HG03565 (cell line): Measurements from ENCODE around the gene TPP2.

Source experiments
- ATAC-seq: cut with Tn5 transposase; IDR thresholded peaks from one replicate; pipeline ENCODE4 v1.9.1; 2021; ENCODE audit warnings: mild to moderate bottlenecking, moderate library complexity; ENCODE audit not compliant: unreplicated experiment

Gene TPP2

DNA sequence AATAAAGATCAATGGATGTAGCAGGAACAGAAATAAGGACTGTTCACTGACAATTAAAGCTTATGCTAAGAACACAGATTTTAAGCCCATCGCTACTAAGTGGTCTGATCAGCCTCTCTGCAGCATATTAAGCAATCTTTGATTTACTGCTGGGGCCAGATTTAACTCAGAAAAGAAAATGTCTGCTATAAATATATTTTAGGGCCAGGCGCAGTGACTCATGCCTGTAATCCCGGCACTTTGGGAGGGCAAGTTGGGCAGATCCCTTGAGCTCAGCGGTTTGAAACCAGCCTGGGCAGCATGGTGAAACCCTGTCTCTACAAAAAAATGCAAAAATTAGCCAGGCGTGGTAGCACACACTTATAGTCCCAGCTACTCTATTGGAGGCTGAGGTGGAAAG is 55.1 kb downstream of the TPP2 start:
- ATAC-seq, result no peak

- no peak for ATAC-seq
Measured at GRCh38 chr13:102654756-102655155, 58.0 kb downstream of the TPP2 start.

DNA sequence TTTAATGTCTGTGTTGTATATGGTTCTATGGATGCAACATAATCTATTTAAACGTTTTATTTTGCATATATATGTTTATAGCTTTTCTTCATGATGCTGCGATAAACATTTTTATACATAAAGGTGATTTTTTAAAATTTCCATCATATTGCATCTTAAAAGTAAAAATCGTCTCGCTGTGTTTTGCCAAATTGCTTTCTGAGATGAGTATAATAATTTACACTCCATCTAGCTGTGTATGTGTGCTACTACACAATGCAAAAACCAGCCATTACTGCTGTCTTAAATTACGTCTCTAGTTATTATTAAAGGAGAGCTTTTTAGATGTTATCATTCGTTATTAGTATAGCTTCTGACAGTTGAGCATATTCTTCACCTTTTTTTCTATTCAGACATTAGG is 60.8 kb downstream of the TPP2 start:
- ATAC-seq, result no peak

GRCh38 chr13:102658660-102659059 is 61.9 kb downstream of the TPP2 start:
- ATAC-seq, result no peak

- no peak for ATAC-seq
Measured at GRCh38 chr13:102659168-102659713, 62.5 kb downstream of the TPP2 start.

DNA sequence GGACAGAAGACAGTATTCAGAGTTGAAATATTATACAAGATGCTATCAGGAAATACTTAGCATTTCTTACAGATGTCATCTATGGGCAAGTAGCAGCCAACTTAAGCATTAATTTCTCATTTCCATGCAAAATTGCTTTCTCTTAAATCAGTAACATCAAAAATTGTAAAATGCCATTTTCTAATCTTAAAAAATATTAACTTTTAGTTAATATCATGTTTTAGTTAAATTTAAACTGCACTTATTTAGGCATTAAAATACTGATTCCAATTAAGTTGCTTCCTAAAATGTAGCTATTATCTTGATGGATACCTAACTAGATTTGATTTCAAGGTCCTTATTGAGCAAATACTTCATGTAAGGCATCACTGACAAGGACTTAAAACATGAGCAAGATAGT is 70.2 kb downstream of the TPP2 start:
- no peak for ATAC-seq

- ATAC-seq, result no peak
Measured at GRCh38 chr13:102667911-102668310, 71.1 kb downstream of the TPP2 start.

DNA sequence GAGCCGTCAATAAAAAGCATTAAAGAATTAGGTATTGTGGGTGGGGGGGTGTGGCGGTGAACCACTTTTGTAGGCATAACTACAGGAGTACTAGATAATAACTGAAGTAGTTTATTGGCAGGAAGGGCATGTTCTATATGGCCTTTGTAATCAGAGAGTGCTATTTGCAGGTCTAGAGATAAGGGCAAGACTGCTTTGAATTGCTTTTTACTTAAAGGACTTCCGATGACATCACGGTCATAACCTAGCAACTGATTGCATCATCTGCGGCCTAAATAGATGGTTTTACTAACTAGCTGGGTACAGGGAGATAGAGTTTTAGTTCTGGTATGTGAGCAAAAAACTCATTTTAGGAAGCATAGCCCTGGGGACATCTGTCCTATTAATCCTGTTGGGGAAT is 73.3 kb downstream of the TPP2 start:
- no peak for ATAC-seq

DNA sequence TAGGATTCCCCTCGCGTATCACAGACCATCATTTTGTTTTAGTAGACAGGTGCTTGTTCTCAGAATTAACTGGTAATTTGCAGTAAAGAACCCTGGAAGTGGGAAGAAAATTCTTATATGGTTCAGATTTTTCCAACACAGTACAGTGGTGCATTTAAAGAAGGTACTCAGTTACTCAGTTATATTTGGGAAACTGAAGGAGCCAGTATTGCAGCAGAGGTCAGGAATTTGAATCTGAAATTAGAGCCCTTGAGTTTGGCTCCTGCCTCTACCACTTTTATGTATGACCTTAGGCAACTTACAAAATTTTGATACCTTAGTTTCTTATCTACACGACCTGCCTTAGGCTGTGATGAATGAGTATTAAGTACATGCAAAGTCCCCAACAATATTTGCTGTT is 78.3 kb downstream of the TPP2 start:
- no peak for ATAC-seq

DNA sequence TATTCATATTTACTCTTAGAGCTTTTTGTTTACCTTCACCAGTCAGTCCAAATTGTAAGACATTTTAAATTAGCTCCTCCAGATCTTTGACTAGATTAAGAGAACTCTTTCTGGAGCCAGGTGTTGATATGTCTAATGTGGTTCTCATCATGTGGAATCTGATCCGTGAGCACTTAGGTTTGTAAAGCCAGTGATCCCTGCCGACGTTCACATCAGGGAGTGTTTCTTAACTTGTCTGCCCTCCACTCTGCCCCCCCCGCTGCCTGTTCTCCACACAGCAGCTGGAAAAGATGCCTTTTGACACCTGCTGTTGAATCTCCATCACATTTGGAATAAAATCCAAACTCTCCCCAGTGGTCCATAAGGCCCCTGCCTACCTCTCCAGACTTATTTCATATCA is 80.3 kb downstream of the TPP2 start:
- ATAC-seq, result no peak

DNA sequence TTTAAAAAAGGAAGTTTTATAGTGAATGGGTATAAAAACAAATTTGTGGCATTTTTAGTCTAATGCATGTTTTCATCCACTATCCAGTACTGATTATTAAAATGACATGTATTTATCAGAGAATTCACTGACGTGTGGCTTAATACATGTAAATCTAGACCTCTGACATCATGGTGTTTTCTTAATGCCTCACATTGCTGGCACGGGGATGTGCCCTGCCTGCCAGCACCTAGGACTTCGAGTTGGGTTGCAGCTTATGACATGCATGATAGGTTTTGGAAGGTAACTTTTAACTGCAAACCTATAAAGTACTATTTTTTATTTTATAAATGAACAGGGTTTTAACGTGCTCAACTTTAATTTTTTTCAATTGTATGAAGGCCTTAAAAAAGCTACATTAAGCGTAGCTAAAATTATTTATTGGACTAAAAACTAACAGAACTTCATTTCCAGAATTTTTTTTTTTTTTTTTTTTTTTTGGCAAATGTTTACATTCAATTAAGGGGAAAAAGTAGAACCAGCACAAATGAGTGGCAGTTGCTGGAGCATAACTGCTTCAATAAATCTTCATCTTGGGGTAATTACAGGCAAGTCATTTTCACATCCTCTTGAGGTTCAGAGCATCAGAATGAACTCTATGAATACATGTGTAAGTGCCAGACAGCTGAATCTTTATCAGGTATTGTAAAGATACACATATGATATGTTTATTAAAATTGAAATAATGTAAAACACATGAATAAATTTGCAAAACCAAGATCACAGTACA is 81.7 kb downstream of the TPP2 start:
- ATAC-seq, result no peak

- no peak for ATAC-seq
Measured at GRCh38 chr13:102679449-102680132, 82.8 kb downstream of the TPP2 start.

- no peak for ATAC-seq
Measured at GRCh38 chr13:102680133-102680717, 83.4 kb downstream of the TPP2 start.

GRCh38 chr13:102680842-102681740 is 84.3 kb downstream of the TPP2 start:
- no peak for ATAC-seq

DNA sequence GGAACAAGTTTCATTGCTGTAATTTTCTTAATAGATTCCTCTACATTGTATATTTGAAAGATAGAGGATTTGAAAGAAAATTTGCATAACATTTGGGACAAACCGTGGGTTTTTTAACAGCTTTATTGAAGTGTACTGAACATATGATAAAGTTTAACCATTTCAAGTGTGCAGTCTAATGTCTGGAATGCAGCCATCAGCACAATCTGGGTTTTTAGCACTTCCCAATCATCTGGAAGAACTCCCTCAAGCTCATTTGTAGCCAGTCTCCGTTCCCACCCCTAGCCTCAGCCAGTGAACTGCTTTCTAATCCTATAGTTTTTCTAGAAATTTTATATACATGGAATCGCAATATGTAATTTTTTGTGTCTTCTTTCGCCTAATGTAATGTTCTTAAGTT is 85.4 kb downstream of the TPP2 start:
- ATAC-seq, result no peak

GRCh38 chr13:102682727-102683126 is 85.9 kb downstream of the TPP2 start:
- ATAC-seq, result no peak

- no peak for ATAC-seq
Measured at GRCh38 chr13:102683637-102684036, 86.9 kb downstream of the TPP2 start.

DNA sequence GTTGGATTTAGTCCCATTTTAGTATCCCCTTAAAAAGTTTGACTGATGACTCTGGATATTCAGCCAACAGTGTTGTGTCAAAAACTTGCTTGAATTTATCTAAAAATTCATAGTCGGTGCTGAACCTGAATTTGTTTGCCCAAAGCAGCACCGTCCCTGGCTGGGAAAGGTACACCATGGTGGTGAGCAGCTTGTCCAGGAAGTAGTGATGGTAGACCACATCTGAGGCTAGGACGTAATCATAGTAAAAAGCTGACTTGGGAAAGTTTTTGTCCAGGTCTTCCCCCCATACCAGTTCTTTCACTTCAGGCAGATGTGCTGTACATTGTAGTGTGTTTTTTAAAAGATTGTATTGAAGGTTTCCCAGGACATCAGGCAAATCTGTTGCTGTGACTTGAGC is 89.2 kb downstream of the TPP2 start:
- ATAC-seq, result no peak

DNA sequence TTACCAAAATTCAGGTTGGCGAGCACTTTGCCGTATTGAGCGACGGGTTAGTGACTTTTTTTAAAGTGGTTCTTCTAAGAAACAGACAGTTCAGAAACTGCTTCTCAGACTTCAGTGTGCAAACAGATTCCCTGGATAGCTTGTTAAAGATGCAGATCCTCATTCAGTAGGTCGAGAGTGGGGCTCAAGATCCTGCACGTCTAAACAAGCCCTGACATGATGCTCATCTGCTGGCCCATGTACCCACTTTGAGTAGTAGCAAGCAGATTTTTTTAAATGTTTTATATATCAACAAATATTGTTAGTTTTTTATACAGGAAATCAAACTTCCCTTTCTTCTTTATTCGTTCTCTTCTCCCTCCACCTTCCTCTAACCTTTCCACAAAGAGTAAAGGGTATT is 90.7 kb downstream of the TPP2 start:
- no peak for ATAC-seq

DNA sequence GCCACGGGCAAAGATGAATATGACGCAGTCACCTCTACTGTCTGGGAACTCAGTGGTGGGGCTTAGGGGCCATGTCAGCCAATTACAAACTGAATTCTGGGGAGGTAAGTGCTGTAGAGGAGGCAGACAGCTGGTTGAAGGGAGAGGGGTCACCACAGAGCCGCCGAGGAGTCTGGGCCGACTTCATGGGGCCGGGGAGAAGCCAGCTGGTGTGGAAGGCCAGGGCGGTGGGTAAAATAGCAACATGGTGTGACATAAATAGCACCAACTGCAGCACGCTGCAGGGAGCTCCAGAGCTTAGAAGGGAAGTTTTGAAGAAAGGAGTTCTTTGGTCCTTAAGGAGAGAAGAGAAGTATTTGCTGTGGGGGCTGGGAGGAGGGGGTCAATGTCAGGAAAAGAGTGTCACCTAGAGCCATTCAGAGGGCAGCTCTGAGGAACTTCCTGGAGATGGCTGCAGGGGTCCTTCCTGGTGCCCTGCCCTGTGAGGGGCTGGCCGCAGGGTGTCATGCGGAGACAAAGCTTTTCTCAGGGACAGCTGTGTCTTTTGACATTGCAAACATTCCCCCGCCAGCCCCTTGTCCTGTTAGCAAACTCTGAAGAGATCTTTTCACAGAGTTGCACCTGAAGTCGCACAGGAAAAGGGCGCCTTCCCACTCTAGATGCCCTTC is 91.7 kb downstream of the TPP2 start:
- ATAC-seq, result no peak
